Trophoblast cell (in vitro differentiated cells and primary cell): Measurements from ENCODE around the gene TAMM41.

Source experiments
- DNase-seq, 2 donors: peaks; one replicate each; pipeline ENCODE4 v3.0.0-alpha.2; 2016
- H2AFZ ChIP-seq: 2 replicates; pipeline ENCODE4 v1.6.1; 2013; ENCODE audit warnings: low read length, moderate library complexity, mild to moderate bottlenecking; ENCODE audit not compliant: insufficient read depth, poor library complexity
- H2AK5ac ChIP-seq: 2 replicates; pipeline ENCODE4 v1.6.1; 2013; ENCODE audit warnings: mild to moderate bottlenecking, low read length
- H2BK120ac ChIP-seq: 2 replicates; pipeline ENCODE4 v1.6.1; 2013; ENCODE audit warnings: low read length, mild to moderate bottlenecking, moderate library complexity; ENCODE audit not compliant: insufficient read depth, poor library complexity
- H2BK12ac ChIP-seq: 2 replicates; pipeline ENCODE4 v1.6.1; 2013; ENCODE audit warnings: mild to moderate bottlenecking, low read length, moderate library complexity
- H2BK5ac ChIP-seq: 2 replicates; pipeline ENCODE4 v1.6.1; 2013; ENCODE audit warnings: low read length, low read depth, moderate library complexity, mild to moderate bottlenecking; ENCODE audit not compliant: poor library complexity
- H3K14ac ChIP-seq: 2 replicates; pipeline ENCODE4 v1.6.1; 2013; ENCODE audit warnings: mild to moderate bottlenecking, low read length
- H3K18ac ChIP-seq: 2 replicates; pipeline ENCODE4 v1.6.1; 2013; ENCODE audit warnings: mild to moderate bottlenecking, low read length
- H3K23ac ChIP-seq: 2 replicates; pipeline ENCODE4 v1.6.1; 2013; ENCODE audit warnings: low read length
- H3K27ac ChIP-seq: 2 replicates; pipeline ENCODE4 v1.5.1; 2013; ENCODE audit warnings: low read depth, mild to moderate bottlenecking, inconsistent platforms, low read length, moderate library complexity
- H3K27me3 ChIP-seq: 2 replicates; pipeline ENCODE4 v1.6.1; 2013; ENCODE audit warnings: inconsistent platforms, mild to moderate bottlenecking, low read length, moderate library complexity; ENCODE audit not compliant: insufficient read depth
- H3K36me3 ChIP-seq, 2 experiments: 1 replicate in 1 of 2; 2 replicates in 1 of 2; pipeline ENCODE4 v1.6.1; 2013; ENCODE audit warnings: low read length in 2 of 2, mild to moderate bottlenecking in 2 of 2, moderate library complexity in 1 of 2; ENCODE audit not compliant: insufficient read depth in 2 of 2, control insufficient read depth in 1 of 2
- H3K4ac ChIP-seq: 2 replicates; pipeline ENCODE4 v1.6.1; 2013; ENCODE audit warnings: low read depth, mild to moderate bottlenecking, low read length, moderate library complexity
- H3K4me1 ChIP-seq, 2 experiments: 1 replicate in 1 of 2; 2 replicates in 1 of 2; pipeline ENCODE4 v1.6.1; 2013; ENCODE audit warnings: low read length in 2 of 2, mild to moderate bottlenecking in 2 of 2, moderate library complexity in 1 of 2; ENCODE audit not compliant: insufficient read depth in 2 of 2, control insufficient read depth in 1 of 2
- H3K4me2 ChIP-seq: 2 replicates; pipeline ENCODE4 v1.6.1; 2013; ENCODE audit warnings: inconsistent platforms, mild to moderate bottlenecking, low read length, moderate library complexity
- H3K4me3 ChIP-seq: 2 replicates; pipeline ENCODE4 v1.5.1; 2013; ENCODE audit warnings: mild to moderate bottlenecking, low read depth, low read length, inconsistent platforms
- H3K79me1 ChIP-seq: one replicate; pipeline ENCODE4 v1.6.1; 2013; ENCODE audit warnings: low read length
- H3K79me2 ChIP-seq: 2 replicates; pipeline ENCODE4 v1.6.1; 2013; ENCODE audit warnings: low read length, mild to moderate bottlenecking; ENCODE audit not compliant: control insufficient read depth, insufficient read depth, poor library complexity
- H3K9ac ChIP-seq: 2 replicates; pipeline ENCODE4 v1.6.1; 2013; ENCODE audit warnings: mild to moderate bottlenecking, low read length
- H3K9me3 ChIP-seq: 2 replicates; pipeline ENCODE4 v1.6.1; 2013; ENCODE audit warnings: low read depth, mild to moderate bottlenecking, control low read depth, inconsistent platforms, low read length; ENCODE audit not compliant: insufficient read depth
- H4K12ac ChIP-seq: 2 replicates; pipeline ENCODE4 v1.6.1; 2013; ENCODE audit warnings: low read depth, mild to moderate bottlenecking, low read length, moderate library complexity
- H4K8ac ChIP-seq: 2 replicates; pipeline ENCODE4 v1.6.1; 2013; ENCODE audit warnings: low read depth, mild to moderate bottlenecking, low read length, moderate library complexity
- H4K91ac ChIP-seq: one replicate; pipeline ENCODE4 v1.6.1; 2013; ENCODE audit warnings: low read depth, mild to moderate bottlenecking, low read length, moderate library complexity
- WGBS: extraction: QIAGEN DNeasy Blood & Tissue Kit; methylation state at CpG from one replicate; pipeline ENCODE4 v1.1.7; 2013; ENCODE audit warnings: missing lambda C conversion rate; ENCODE audit not compliant: insufficient read length, insufficient coverage; ENCODE audit errors: extremely low coverage; 5-methylcytosine and 5-hydroxymethylcytosine counted together

Gene TAMM41

GRCh38 chr3:11825301-11825700 lies 21.4 kb downstream of the TAMM41 start:
- Histone ChIP-seq H3K79me1 (no peaks in the 10 kb centered on the region), H2BK5ac (no peak overlapping the region), H3K9ac (no peak overlapping the region), H4K8ac (no peak overlapping the region), H3K27me3 (no peaks in the 10 kb centered on the region), H3K4me3 (no peak overlapping the region), H3K36me3 (peaks cover 12 to 24% of the 10 kb centered on the region in 2 experiments), H2AK5ac (no peak overlapping the region), H2AFZ (no peak overlapping the region), H3K9me3 (no peaks in the 10 kb centered on the region), H2BK120ac (no peak overlapping the region), H3K4me2 (no peak overlapping the region), H4K91ac (no peak overlapping the region), H3K4ac (no peak overlapping the region), H3K27ac (no peak overlapping the region), H3K79me2 (no peaks in the 10 kb centered on the region), H4K12ac (no peak overlapping the region), H3K23ac (no peak overlapping the region), H3K4me1 (no peaks in the 10 kb centered on the region), H3K18ac (no peak overlapping the region), H2BK12ac (no peak overlapping the region), H3K14ac (no peak overlapping the region)
- no peak for DNase-seq
- no CpG with 5 or more reads among the region's 5 CpGs for whole genome bisulfite sequencing

- WGBS, result no CpG with 5 or more reads among the region's 3 CpGs
- H3K14ac ChIP-seq, result no peak overlapping the region
Measured at GRCh38 chr3:11820531-11821041, 26.1 kb downstream of the TAMM41 start.

GRCh38 chr3:11819146-11819689 lies 27.5 kb downstream of the TAMM41 start:
- no peak overlapping the region for H3K4me3 ChIP-seq
- no peaks in the 10 kb centered on the region for H3K9me3 ChIP-seq
- H3K9ac ChIP-seq, result no peak overlapping the region
- no peak overlapping the region for H3K4ac ChIP-seq
- no CpG with 5 or more reads among the region's 4 CpGs for WGBS
- no peaks in the 10 kb centered on the region for H3K79me1 ChIP-seq
- H2BK12ac ChIP-seq, result no peak overlapping the region
- DNase-seq, result peak in 1 of 2 donors; percentile 7
- no peak overlapping the region for H2BK120ac ChIP-seq
- no peak overlapping the region for H3K4me2 ChIP-seq
- no peaks in the 10 kb centered on the region for H3K4me1 ChIP-seq
- no peaks in the 10 kb centered on the region for H3K79me2 ChIP-seq
- no peak overlapping the region for H3K23ac ChIP-seq
- H4K91ac ChIP-seq, result no peak overlapping the region
- H2BK5ac ChIP-seq, result no peak overlapping the region
- no peak overlapping the region for H2AK5ac ChIP-seq
- H4K8ac ChIP-seq, result no peak overlapping the region
- no peak overlapping the region for H2AFZ ChIP-seq
- H3K27ac ChIP-seq, result no peak overlapping the region
- H3K14ac ChIP-seq, result no peak overlapping the region
- peaks cover 8 to 16% of the 10 kb centered on the region in 2 experiments for H3K36me3 ChIP-seq
- H3K27me3 ChIP-seq, result no peaks in the 10 kb centered on the region
- no peak overlapping the region for H3K18ac ChIP-seq
- no peak overlapping the region for H4K12ac ChIP-seq

More at GRCh38 chr3:11820531-11821041, 26.1 kb downstream of the TAMM41 start:
- Histone ChIP-seq H2AK5ac (no peak overlapping the region), H3K36me3 (peaks cover 7 to 20% of the 10 kb centered on the region in 2 experiments), H3K4ac (no peak overlapping the region), H3K4me3 (peak overlapping the region; percentile 30), H2BK5ac (no peak overlapping the region), H2BK12ac (no peak overlapping the region), H4K8ac (no peak overlapping the region), H3K18ac (no peak overlapping the region), H3K27ac (no peak overlapping the region), H3K4me2 (no peak overlapping the region), H4K91ac (no peak overlapping the region), H3K9me3 (no peaks in the 10 kb centered on the region), H3K27me3 (no peaks in the 10 kb centered on the region), H4K12ac (no peak overlapping the region), H3K79me2 (no peaks in the 10 kb centered on the region), H3K79me1 (no peaks in the 10 kb centered on the region), H2AFZ (no peak overlapping the region), H3K4me1 (no peaks in the 10 kb centered on the region), H2BK120ac (no peak overlapping the region), H3K9ac (peak overlapping the region; percentile 43), H3K23ac (no peak overlapping the region)
- DNase-seq, result peak in 1 of 2 donors; percentile 9

GRCh38 chr3:11818033-11818432 lies 28.7 kb downstream of the TAMM41 start:
- H2BK120ac ChIP-seq, result no peak overlapping the region
- no CpG with 5 or more reads among the region's 5 CpGs for WGBS

More at GRCh38 chr3:11818033-11818432, 28.7 kb downstream of the TAMM41 start:
- no peaks in the 10 kb centered on the region for H3K4me1 ChIP-seq
- H4K91ac ChIP-seq, result no peak overlapping the region
- no peaks in the 10 kb centered on the region for H3K79me1 ChIP-seq
- H3K4me3 ChIP-seq, result no peak overlapping the region
- H3K27me3 ChIP-seq, result no peaks in the 10 kb centered on the region
- H2AK5ac ChIP-seq, result no peak overlapping the region
- DNase-seq, result peak in 1 of 2 donors; percentile 18
- no peak overlapping the region for H3K9ac ChIP-seq
- peaks cover 10 to 19% of the 10 kb centered on the region in 2 experiments for H3K36me3 ChIP-seq
- H2BK12ac ChIP-seq, result no peak overlapping the region
- H4K12ac ChIP-seq, result no peak overlapping the region
- no peak overlapping the region for H3K27ac ChIP-seq
- H3K4ac ChIP-seq, result no peak overlapping the region
- no peak overlapping the region for H3K14ac ChIP-seq
- no peak overlapping the region for H2BK5ac ChIP-seq
- no peaks in the 10 kb centered on the region for H3K79me2 ChIP-seq
- no peak overlapping the region for H3K4me2 ChIP-seq
- H2AFZ ChIP-seq, result no peak overlapping the region
- no peak overlapping the region for H3K18ac ChIP-seq
- no peak overlapping the region for H4K8ac ChIP-seq
- no peaks in the 10 kb centered on the region for H3K9me3 ChIP-seq
- H3K23ac ChIP-seq, result no peak overlapping the region
